GM21526 (cell line): ENCODE results near the gene VAPB.

Experiments used
- ATAC-seq: cut with Tn5 transposase; IDR thresholded peaks from one replicate; pipeline ENCODE4 v1.9.1; 2021; ENCODE audit warnings: moderate library complexity; ENCODE audit not compliant: unreplicated experiment, low FRiP score

VAPB gene

GRCh38 chr20:58433029-58433647 lies 44.1 kb downstream of the VAPB start:
- no peak for ATAC-seq

DNA sequence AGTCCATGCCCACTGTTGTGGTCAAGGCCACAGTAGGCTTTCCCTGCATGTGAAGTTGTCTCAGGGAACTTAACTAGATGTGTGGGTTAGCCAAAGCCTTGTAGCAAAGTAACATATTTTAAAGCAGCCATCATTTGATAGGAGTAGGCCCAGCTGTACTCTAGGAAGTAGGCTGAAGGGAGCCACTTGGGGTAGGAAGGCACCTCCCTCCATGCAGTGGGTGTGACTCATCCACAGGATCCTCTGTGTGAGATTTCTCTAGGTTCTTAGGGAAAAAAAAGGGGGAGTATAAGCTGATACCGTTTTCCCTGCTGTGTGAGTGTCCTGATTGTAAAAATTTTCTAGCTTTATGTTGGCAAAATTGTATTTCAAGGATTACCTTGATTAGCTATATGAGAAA lies 44.7 kb downstream of the VAPB start:
- no peak for ATAC-seq

DNA sequence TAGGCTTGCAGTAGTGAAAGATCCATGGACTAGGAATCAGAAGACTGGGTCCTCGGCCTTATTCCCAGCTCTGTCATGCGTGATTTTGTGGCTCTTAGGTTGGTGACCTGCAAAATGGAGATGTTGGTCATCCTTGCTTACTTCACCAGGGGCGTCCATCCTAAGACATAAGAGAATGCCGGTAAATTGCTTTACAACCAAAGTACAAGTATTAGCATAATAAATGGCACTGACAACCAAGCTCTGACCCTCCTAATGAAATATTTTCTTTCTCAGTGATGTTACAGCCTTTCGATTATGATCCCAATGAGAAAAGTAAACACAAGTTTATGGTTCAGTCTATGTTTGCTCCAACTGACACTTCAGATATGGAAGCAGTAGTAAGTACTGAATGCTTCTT lies 45.3 kb downstream of the VAPB start:
- no peak for ATAC-seq

DNA sequence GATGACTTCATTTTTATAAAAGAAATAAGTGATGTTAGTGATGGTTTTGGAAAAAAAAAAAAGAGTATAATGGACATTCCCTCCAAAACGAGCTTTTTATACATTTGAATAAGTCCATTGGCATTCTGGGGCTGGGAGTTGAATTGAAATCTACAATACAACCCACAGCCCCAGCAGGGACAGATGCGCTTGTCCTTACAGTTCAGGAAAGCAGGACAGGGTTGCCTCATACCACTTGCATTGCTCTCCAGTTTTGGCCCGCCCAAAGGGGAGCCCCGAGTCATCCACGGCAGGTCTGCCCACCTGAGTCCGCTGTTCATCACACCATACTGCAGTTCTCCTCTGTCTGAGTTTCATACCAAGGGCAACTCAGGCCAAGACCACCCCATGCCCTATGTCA lies 46.2 kb downstream of the VAPB start:
- no peak for ATAC-seq

- ATAC-seq: no peak
These were observed 48.0 kb downstream of the VAPB start for GRCh38 chr20:58436868-58437645.

- ATAC-seq: no peak
These were observed 50.2 kb downstream of the VAPB start for GRCh38 chr20:58438970-58439808.

DNA sequence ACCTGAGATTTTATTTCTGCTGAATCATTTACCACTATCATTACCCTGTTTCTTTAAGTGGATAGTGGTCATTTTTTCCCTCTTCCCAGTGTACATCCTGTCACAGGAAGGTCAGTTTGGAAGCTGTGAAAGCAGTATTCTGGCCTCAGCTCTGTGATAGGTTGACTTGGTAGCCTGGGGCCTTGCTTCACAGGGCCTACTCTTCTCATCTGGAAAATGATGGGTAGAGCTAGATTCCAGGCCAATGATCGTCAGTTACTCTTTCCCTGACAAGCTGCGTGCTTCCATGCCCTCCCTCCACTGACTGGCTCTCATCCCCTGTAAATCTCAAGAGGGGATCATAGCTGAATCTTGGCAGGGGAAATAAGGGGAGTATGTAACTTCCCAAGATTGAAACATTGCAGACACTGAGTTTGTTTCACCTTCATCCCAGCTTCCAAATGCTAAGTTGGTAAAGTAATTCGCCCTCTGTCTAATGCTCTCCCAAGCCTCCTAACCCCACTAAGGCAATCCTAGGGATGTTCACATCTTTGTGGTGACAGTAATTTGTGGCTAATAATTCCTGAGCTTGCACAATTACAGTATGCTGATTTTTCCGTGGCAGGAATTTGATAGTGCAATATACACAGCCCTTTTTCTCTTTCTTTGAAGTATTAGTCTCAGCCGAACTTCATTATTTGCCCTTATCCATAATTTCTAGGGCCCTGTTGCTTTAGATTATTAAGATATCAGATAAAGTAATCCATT lies 51.2 kb downstream of the VAPB start:
- ATAC-seq: no peak

DNA sequence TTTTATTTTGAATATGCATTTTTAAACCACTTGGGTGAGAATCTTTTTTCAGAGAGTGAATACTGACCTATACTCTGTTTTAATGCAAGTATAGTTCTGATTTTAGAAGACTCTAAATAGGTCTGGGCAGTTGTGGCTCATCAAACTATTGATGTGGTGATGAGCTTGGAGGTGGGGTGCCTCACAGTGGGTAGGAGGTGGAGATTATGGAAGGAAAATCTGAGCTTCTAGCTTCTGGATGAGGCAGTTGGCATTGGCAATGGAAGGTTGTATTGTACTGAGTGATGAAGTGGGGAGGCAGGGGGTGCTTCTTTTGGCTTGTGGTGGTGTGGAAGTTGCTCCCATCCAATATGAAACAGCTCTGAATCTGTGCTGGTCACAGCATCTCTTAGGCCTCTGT lies 52.7 kb downstream of the VAPB start:
- ATAC-seq: no peak

- ATAC-seq: no peak
These were observed 55.8 kb downstream of the VAPB start for GRCh38 chr20:58444746-58445255.

GRCh38 chr20:58446264-58446959 lies 57.4 kb downstream of the VAPB start:
- no peak for ATAC-seq

- ATAC-seq: no peak
These were observed 57.9 kb downstream of the VAPB start for GRCh38 chr20:58446960-58447265.

- ATAC-seq: no peak
These were observed 58.7 kb downstream of the VAPB start for GRCh38 chr20:58447511-58448391.

- no peak for ATAC-seq
These were observed 59.9 kb downstream of the VAPB start for GRCh38 chr20:58448958-58449357.

DNA sequence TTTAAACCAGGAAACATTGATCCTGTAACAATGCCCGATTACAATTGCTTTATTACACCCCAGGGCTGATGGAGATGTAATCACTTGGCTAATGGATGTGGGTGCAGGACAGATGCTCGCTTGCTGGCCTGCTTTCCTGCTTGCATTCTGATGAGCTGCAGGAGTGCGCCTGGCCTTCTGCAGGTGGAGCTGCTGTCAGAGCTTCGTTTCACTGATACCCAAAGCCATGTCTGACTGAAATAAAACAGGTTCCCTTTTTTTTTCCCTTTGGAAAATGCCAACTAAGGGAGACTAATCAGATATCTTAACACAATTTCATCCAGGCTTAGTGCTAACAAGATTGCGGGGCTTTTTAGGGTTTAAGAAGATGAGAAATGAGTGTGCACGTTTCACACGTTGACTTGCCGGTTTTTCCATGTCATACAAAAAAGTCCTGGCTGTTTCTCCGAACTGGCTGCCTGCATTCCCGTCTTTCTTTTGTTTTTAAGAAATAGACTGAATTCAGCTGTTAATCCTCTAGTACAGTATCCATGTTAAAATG lies 60.7 kb downstream of the VAPB start:
- ATAC-seq: no peak

DNA sequence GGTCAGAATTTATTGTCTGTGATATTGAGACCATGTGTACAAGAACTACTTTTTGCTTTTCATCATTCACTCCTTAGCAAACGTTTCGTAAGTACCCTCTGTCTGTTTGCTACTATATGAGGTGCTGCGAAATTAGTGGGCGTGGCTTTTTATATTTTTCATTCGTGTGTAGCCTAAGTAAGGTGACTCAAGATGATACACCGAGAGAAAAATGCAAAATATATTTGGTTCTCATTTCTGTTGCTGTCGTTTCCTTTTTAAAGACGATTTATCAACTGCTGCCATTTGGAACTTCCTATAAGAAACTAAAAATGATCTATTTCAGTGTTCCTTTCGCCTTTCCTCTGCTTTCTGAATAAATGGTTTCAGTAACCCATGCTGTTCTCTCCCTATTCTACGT lies 61.2 kb downstream of the VAPB start:
- ATAC-seq: no peak

DNA sequence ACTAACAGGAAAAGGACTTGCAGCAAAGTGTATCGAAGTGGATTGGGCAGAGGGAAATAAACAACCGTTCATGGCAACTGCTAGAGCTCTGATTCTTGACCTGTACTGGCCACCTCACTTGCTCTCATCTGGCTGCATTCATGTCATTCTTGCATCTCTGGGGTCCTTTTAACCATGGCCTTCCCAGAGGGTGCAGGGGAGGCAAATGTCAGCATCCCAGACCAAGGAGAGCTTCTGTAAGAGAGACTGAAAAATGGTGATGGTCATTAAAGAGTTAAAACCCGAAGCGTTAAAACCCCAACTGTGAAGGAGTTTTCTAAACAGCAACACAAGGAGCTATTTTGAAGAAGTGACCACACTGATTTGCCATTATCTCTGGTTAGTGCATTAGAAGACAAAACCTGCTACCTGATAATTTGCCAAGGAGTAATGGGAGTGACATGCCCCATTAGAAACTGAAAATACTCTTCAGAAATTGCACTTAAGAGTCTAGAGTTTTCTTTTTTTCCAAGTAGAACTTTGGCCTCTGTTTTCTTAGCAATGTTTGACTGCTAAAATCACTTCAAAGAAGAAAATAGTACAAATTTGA lies 63.7 kb downstream of the VAPB start:
- ATAC-seq: no peak

GRCh38 chr20:58453391-58453790 lies 64.4 kb downstream of the VAPB start:
- no peak for ATAC-seq

- ATAC-seq: no peak
These were observed 65.4 kb downstream of the VAPB start for GRCh38 chr20:58454460-58454859.
